HG02588 (cell line): ENCODE data around the gene LCLAT1.

Source experiments
- ATAC-seq: cut with Tn5 transposase; IDR thresholded peaks from one replicate; pipeline ENCODE4 v1.9.1; 2021; ENCODE audit warnings: mild to moderate bottlenecking, moderate library complexity; ENCODE audit not compliant: unreplicated experiment

Gene LCLAT1

DNA sequence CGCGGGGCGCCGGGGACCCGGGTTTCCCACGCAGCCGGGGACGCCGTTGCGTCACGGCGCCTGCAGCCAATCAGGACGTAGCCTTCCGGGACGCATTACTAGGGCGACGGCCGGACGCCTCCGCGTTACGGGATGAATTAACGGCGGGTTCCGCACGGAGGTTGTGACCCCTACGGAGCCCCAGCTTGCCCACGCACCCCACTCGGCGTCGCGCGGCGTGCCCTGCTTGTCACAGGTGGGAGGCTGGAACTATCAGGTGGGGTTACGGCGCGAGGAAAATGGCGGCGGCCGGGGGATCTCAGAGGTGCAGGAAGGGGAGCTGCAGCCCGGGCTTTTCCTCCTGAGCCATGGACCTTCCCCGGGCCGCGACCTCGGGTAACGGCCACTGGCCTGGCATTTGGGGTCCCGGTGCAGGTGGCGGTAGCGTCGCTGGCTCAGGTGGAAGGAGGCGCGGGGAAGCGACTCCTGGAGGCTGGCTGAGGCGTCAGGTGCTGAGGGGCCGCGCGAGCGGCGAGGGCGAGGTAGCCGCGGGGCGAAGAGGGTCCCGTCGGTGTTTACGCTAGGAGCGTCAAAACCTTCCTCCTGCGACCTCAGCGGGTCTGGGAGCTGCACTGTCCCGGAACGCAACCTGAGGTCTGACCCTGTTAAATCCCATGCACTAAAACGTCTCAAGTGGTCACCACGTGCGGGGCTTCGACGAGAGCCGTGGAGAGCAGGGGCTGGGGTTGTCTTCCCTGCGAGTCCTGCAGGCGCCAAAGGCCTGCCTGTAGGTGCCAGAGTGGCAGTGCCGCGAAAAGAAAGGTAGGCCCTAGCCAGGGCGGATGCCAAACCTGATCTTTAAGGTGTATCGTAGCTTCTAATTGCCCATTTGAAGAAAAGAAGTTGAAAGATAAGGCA is at the start of gene LCLAT1:
Gene LCLAT1, plus strand, starts transcription at position 98 of the 897 bp plus-strand sequence. CDS start 78,345 bp downstream, outside the sequence.
- peak; percentile 98 for ATAC-seq

DNA sequence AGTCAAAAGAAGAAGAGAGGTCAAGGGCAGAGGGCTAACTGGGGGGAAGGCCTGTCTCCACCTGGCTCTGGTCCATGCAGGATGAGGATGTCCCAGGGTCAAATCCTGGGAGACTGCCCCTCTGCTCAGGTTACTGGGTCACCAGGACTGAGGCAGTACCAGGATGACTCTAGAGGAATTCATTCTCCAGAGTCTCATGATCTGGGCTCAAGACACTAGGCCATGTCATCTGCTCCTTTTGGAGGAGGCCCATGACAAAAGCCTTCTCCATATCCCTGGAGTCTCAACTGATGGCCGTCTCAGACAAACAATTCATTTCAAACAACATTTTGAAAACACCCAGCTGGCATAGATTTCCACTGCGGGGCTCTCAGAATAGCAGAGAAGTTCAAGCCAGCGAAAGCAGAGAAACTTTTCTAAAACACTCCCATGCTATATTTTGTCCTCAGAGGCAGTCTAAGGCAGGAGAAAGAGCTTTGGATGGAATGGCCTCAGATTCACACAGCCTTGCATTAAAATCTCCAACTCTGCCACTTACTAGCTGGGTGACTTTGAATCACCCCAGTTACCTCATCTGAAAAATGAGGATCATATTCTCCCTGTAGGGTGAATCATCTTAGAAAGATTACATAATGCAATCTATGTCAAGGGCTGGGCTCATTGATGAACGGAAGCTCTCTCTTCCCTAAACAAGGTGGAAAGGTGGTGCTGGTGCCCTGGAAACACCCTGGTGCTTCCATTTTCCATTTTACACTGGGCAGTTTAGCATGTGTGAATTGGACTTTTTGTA is 48.8 kb upstream of the LCLAT1 start:
- no peak for ATAC-seq

DNA sequence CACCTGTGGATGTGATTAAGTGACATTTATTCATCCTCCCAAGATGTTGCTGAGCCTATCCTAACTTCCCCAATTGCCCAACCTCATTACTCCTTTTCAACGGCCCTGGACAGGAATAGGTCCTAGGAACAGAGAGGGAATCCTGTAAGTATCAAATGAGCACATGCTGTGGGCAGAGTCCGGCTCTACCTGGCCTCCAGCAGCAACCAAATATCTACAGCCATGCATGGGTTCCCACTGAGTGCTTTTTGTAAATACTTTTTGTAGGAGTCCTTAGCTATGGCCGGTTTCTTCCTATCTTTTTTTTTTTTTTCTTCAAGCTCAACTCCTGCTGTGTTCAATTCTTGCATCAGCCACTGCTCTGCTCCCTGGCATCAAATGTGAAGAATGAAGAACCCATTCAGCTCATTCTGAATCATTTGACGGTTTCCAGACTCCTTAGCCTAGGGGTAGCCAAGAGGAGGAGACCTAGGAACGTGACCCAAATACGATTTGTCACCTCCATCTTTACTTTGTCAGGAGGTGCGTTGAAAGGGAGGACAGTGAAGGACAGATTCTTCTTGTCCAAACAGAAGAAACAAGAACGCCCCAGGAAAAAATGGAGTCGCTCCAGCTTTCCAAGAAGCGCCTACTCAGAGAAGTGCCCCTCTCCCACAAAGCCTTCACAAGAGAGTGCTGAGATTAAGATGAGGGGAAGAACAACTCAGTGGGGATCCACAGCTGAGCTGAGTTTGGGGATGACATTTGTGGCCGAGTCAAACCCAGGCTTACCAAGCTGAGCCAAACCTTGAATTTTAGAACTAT is 46.7 kb upstream of the LCLAT1 start:
- ATAC-seq, result no peak

DNA sequence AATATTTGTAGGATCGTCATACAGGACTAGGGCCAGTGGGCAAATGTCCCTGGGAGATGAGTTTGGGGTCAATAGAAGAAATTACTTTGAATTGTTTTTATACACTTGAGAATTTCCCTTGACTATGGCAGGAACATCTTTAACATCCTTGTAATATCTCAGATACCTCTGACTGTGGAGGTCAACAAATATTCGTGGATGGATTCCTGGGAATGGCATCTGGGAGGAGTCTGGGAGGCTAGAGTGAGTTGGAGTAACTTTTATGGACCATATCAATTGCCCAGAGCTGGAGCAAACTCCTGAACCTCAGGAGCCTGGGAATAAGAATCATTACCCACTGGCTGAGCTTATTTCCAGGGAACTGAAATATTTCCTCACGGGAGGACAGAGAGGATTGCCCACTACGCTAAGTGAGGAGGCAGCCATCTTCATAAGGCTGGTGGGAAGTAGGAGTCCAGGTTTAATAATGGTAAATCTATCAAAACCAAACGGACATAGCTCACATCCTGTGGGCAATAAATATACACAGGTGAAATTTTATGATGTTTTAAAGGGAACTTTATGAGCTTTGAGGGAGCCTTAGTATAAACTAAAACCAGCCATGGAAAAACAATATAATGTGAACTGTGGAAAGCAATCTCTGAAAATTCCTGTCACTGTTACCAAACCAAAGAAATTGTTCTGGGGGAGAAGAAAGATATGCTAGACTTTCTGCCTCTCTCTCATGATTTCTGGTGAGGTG is 44.4 kb upstream of the LCLAT1 start:
- no peak for ATAC-seq

DNA sequence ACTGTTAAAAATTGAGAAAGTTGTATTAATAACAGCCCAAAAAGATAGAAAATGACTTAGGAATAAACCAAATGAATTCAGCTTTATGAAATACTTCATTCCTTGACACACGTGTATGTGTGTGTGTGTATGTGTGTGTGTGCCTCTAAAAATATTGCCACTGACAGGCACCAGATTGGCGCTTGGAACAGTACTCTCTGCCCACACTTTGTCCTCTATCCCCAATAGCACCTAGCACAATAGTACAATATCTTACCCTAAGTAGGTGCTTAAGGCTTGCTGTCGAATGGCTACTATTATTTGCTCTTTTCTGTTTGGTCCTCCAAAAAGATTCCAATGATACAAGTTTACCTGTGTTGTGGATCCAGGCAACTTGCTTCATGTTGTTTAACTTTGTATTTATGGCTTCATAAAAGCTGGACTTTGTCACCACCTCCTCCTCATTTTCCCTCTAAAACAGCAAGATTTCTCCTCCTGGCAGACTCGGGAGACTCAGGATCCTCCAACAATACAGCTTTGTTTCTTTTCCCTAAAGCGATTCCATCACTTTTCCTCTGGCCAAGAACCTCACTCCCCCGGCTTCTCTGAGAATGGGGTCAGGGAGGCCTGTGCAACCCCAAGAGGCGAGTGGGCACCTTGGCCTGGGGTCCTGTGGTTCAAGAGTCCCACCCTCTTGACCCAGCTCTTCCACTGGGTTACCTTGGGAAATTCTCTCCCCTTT is 43.3 kb upstream of the LCLAT1 start:
- ATAC-seq, result no peak

DNA sequence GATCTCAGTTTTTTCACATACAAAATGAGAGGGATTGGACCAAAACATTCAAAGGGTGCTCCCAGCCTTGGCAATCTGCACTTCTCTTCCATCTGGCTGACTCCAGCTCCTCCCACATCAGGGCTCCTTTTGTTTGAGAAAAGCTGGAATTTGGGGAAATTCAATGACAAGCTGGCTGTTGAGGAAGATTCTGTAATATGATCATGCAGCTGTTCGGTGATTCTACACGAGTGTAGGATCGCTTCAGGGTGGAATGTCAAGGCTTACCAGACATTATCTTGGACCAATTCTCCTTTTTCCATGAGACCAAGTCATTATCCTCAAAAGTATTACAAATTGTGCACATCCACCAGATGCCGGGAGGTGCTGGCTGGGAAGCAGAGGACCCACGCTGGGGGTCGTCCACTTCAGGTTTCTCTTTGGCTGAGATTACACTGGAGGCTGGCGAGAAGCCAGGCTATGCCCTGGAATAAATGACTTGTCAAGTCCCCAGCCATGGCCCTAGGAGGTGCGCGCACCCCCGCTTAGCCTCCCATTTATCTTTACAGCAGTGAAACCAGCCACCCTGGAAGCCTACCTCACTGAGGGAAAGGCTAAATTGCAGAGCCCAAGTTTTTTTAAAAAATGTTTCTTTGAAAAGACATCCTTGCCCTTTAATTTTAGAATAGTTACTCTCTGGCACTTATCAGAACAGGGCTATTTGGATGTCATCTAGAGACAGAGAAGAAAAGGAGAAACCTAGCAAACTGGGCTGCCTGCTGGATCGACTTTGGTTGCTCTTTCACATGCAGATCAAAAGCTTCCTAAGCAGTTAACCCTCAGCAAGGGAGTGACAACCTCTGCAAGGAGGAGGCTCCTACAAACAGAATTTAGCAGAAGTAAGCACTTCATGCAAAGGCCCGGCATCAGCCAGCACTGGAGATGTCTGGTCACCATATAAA is 42.5 kb upstream of the LCLAT1 start:
- no peak for ATAC-seq

DNA sequence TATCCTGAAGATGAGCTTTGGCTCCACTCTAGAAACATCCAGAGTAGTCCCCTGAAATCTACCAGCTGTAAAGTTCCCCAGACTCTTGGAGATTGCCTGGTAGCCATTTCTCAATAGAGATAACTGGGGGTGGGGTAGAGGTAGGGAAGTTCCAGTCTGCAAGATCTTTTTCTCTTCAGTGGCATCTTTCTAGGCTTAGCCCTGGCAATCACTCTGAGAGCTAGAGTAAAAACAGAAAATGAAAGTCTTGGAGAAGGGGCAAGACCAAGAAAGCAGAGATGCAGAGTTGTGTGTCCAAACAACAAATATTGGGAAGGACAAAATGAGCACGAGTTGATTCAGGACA is 41.8 kb upstream of the LCLAT1 start:
- ATAC-seq, result no peak

DNA sequence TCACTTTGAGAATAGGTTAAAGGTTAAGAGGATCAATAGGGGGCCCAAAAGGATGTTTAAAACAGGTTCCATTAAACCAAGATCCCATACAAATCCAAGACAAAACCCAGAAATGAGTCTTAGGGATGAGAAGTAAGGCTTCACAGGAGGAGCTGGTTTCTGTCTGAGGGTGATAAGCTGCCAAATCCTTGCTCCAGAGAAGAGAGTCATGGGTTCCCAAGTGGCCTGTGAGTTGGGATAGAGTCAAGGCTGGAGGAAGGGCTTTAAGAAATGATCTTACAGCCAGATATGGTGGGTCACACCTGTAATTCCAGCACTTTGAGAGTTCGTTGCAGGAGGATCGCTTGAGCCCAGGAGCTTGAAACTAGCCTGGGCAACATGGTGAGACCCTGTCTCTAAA is 40.2 kb upstream of the LCLAT1 start:
- ATAC-seq, result no peak

DNA sequence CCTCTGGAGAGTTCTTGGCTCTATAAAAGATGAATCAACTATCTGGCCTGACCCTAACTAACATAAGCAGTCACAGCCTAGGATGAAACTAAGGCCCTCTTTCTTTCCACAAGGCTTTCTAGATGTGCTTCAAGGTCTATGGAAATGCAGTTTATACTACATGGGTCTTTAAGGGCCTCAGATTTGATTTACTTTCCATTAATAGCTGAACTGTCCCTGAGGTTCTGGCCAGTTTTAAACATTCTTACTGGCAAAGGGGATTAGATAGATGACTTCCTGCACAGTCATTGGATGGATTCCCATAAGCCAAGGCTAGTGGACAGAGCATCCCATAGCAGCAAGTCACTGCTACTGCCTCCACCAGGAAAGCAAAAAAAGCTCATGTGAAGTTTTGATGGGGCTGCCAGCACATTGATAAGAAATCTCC is 38.1 kb upstream of the LCLAT1 start:
- ATAC-seq, result no peak

DNA sequence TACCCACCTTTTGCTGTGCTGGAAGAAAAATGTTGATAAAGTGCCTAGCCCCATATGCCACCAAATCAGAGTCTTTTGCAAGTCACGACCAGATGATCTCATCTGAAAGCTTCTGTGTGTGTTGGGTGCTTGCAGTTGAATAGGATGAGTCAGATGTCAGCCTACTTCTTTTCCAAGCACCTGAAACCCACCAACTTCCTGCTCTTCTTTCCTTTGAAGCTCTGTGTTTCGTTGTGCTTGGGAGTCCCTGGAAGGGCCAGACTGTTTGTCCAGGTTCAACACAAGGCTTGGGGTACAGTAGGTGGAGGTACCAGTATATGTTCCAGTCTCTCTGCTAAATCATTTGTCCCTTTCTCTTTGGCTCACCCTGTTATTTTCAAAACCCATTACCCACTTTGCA is 36.8 kb upstream of the LCLAT1 start:
- no peak for ATAC-seq

DNA sequence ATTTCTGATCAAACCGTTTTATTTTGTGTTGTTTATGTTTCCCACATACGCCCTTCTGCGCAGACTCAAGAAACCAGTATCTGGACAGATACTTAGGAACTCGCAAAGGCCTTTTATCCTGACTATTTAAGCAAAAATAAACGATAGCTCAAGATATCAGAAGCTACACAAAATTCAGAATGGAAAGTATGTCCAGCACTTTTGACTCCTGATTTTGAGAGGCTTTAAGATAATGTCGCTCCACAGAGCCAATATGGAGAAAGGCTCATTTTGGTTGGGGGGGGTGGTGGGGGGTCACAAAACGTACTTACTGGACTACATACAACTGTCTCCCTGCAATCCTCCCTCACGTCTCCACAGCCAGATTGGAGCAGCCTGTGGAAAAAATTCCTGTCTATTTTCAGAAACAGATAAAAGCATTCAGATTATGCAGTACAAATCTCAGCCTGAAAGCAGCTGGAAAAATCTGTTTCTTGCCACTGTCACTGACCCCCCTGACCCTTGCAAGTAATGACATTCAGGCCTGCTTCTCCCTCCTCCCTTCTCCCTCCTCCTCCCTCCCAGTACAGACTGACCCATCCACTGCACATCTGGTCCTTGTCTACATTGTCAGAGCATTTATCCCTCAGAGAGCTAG is 34.9 kb upstream of the LCLAT1 start:
- ATAC-seq, result no peak

DNA sequence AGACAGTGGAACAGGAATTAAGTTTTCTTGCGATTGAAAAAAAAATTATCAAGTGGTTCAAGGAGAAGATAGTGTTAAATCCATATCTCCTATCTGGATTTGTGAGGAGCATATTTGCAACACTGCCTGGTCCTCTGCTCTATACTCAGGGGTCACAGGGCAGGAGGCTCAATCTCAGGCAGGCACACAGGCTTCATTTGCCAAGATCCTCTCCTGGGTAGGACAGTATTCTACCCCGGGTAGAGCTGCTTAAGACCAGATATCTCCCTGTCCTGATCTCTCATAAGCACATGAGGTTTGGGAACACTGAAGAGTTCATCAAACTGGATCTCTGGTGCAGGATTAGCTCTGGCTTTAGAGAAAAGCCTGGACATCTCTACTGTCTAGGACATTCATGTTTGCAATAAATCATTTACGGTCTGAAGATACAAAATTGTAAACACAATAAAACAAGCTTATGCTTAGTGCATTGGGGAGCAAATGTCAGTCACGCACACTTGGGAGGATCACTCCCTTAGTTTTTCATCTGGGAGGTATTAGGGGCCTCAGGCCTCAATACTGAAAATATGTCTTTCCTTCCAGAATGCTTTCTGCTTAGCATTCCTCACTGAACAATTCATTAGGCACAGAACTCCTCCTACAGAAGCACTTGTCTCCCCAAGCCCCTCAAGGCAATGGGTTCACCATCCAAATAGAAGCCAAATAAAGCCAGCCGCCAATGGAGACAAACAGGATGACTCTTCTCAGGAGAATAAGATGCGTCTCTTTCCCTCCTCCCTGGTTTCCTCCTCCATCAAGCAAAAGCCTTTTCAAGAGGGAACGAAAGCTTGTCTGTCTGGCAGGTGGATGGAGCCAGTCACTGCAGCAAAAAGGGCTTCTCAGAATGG is 34.1 kb upstream of the LCLAT1 start:
- ATAC-seq, result no peak

DNA sequence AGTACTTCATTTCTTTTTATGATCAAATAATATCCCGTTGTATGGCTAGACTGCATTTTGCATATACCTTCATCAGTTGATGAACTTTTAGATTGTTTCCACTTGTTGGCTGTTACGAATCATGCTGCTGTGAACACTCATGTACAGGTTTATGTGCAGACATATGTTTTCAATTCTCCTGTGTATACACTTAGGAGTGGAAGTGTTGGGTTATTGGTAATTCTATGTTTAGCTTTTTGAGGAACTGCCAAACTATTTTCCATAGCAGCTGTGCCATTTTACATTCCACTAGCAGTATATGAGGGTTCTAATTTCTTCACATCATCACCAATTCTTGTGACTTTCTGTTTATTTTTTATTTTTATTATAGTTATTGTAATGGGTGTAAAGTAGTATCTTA is 32.1 kb upstream of the LCLAT1 start:
- ATAC-seq, result no peak

DNA sequence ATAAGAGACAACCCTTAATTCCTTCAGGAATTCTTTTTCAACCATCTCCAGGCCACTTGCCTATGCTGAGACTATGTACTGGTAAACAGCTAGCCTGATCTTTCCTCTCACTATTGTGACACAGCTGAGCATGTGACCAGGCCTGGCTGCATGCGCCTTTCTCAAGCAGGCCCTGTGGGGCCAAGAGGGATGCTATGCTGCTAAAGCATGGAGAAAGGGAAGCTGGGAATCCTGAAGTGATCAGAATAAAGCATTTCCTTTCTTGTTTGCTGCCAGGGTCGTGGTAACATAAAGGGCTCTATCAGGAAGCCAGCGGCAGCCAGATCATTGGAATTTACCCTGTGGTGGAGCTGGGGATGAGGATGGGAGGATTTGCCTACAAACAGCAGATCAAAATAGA is 29.8 kb upstream of the LCLAT1 start:
- ATAC-seq, result no peak

DNA sequence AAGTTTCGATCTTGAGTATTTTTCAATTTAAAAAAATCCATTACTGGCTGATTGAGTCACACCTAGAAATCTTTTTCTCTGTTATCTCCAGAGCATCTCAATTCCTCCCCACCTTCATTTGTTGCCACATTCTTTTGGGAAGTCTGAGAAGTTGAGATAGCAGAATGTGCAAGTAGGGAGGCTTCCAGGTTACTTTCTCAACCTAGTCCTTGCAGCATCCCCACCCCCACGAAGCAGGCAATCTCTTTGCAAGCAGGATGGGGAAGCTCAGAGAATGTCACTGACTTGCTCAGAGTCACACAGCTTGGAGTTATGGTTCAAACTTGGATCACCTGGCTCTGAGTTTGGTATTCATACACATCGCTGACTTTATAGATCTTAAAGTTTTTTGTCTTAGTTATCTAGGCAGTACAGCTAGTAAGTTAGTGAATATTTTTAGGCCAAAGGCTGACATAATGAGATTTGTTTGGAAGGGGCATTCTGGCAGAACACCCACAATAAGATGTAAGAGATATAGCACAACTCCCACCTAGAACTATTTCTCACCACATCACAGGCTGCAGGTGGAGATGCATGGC is 25.9 kb upstream of the LCLAT1 start:
- no peak for ATAC-seq

DNA sequence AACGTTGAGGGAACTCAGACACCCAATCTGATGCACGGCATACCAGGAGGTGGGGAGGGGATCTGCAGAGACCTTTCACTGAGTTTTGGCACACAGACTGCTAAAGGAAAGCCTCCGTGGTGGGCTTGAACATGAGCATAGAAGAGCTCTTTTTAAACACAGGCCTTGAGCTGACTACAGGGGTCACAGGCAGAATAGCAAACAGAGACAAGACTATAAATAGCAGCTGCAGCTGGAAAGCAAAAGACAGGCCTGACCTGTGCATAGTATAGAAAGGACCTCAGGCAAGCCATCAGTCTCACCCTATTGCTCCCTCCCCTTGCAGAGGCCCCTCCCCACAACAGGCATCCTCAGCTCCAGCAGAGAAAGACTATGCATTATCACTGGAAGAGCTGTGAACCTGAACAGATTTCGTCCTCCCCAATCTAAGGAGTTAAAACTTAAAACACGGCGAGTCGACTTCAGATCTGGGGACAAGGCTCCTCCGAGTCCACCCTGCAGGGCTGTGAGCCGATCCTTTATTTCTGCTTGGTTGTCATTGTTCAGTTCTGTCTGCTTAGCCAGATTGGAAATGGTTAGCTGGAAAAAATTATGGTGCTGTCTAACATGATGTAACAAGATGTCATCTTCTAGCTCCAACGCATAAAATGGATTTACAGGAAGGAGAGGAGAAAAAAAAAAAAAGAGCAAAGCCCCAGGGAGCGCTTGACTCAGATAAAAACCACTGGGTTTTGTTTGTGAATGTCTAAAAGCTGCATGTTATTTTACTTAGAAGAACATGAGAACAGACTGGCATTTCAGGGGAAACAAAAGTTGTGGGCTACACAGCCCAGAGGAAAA is 25.2 kb upstream of the LCLAT1 start:
- peak; percentile 10 for ATAC-seq
